NB4 (cell line): ENCODE measurements around the gene MAPRE3.

Source experiments
- CTCF ChIP-seq: IDR thresholded peaks from one replicate; pipeline ENCODE4 v1.5.1; 2012; ENCODE audit warnings: low read depth, low read length
- POLR2A ChIP-seq: IDR thresholded peaks from 2 replicates; pipeline ENCODE4 v1.6.1; 2011; ENCODE audit warnings: mild to moderate bottlenecking; ENCODE audit not compliant: insufficient read length; ENCODE audit errors: extremely low read depth

DNA sequence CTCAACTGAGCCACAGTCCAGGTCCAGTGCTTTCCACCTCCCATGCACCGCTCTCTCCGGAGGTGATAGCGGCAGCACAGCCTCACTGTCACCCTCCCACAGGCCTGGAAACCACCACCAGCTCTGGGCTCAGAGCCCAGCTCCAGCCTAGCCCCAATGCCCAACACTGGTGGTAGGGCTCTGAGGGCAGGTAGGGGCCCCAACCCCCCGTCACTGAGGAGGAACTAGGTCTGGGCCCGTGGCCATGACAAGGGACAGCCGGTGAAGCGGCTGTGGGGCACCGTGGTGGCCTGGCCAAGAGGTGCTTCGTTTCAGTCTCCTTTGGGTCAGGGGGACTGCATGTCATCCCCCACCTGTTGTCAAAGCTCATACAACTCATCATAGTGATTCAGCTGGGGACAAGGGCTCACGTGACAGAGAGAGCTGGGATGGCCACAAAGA, 56.8 kb downstream of the MAPRE3 start:
- TF ChIP-seq CTCF = no peak
- TF ChIP-seq POLR2A = no peak
